ENCODE results near the gene SORD.
"Not testable (repeated sequence)": the region's sequence is repeated elsewhere in the genome, so short reads cannot be mapped to it uniquely, and the experiment has no call there.

The SORD gene

DNA sequence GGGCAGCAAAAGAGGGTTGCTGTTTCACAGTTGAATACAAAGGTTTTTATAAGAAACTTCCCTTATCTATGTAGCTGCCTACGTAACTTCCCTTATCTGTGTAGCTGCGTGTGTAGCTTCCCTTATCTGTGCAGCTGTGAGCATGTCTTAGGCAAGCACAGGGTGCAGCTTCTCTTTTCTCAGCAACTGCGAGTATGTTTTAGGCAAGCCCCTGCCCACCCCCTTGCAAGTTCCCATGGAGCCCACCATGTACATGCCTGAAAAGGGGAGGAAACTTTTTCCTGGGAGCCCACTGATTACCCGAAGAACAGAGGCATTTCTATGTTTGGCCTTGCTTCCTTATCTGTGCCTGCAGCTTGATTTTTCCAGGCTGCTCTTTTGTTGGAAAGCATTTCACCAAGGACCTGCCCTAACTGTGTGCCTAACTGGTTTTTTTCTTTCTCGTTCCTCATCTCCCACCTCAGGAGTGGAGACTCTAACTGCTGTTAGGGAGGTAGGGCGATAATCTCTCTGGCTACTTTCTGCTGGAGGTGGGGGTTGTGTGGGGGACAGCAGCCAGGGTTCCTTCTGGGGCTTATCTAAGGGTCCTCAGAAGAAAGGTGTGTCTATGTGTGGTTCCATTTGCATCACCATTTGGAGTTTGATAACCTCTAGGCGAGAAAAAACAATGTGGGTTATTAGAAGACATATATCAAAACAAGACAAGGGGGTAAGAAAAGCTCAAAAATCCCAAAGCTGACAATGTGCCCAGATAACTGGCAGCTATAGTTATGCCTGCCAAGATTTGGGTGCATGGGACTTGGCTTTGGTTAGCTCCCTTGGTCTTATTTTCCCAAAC lies 26.0 kb downstream of the SORD start:
- no peak for TF ChIP-seq ZFX (IDR thresholded peaks at IDR 0.05)
- TF ChIP-seq, protein P1, sequence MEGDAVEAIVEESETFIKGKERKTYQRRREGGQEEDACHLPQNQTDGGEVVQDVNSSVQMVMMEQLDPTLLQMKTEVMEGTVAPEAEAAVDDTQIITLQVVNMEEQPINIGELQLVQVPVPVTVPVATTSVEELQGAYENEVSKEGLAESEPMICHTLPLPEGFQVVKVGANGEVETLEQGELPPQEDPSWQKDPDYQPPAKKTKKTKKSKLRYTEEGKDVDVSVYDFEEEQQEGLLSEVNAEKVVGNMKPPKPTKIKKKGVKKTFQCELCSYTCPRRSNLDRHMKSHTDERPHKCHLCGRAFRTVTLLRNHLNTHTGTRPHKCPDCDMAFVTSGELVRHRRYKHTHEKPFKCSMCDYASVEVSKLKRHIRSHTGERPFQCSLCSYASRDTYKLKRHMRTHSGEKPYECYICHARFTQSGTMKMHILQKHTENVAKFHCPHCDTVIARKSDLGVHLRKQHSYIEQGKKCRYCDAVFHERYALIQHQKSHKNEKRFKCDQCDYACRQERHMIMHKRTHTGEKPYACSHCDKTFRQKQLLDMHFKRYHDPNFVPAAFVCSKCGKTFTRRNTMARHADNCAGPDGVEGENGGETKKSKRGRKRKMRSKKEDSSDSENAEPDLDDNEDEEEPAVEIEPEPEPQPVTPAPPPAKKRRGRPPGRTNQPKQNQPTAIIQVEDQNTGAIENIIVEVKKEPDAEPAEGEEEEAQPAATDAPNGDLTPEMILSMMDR (conservative IDR thresholded peaks at IDR 0.05): no peak

DNA sequence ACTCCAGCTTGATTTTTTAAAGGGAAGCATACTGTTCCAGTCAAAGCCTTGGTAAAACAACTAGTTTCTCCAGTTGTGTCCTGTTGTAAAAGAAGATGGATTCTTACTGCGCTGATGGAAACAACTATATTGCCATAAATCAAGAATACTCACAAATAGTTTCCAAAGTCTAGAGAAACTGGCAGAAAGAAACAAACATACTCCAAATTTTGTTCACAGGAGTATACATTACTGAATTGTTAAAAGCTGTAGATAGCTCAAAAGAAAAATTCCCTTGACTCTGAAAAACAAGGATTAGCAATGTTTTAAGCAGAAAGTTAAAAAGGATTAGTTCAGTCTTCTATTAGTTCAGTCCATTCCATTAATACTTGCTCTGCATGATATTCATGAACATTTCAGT lies 27.6 kb downstream of the SORD start:
- no peak overlapping the region for H3K27ac ChIP-seq
- TF ChIP-seq, protein P1 (conservative IDR thresholded peaks at IDR 0.05): no peak
- TF ChIP-seq ZFX (IDR thresholded peaks at IDR 0.05): no peak

More for the DNA sequence above, 26.0 kb downstream of the SORD start:
- no peak overlapping the region for H3K27ac ChIP-seq

DNA sequence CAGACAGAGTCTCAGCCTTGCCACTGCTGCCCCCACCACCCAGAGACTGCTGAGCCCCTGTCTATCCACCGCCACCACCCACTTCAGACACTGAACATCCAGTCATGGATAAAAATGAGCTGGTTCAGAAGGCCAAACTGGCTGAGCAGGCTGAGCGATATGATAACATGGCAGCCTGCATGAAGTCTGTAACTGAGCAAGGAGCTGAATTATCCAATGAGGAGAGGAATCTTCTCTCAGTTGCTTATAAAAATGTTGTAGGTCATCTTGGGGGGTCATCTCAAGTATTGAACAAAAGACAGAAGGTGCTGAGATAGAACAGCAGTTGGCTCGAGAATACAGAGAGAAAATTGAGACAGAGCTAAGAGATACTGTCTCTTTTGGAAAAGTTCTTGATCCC lies 29.7 kb downstream of the SORD start:
- not testable (repeated sequence) for H3K27ac ChIP-seq

DNA sequence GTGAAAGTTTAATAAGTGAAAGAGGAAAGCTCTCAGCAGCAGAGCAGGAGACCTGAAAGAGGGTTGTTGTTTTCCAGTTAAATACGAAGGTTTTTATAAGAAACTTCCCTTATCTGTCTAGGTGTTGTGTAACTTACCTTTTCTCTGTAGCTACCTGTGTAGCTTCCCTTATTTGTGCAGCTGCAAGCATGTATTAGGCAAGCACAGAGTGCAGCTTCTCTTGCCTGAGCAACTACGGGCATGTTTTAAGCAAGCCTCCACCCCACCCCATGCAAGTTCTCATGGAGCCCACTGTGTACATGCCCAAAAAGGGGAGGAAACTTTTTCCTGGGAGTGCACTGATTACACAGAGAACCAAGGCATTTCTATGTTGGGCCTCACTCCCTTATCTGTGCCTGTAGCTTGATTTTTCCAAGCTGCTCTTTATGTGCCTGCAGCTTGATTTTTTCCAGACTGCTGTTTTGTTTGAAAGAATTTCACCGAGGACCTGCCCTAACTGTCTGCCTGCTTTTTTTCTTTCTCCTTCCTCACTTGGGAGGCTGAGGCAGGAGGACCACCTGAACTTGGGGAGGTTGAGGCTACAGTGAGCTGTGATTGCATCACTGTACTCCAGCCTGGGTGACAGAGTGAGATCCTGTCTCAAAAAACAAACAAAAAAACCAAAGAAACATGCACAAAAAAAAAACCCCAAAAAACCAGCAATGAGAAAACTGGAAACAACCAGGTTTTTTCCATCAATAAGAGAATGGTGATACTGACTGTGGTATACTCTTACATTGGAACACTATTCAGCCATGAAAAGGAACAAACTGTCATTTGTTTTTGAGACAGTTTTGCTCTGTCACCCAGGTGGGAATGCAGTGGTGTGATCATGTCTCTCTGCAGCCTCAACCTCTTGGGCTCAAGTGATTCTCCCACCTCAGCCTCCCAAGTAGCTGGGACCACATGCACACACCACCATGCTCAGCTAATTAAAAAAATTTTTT lies 36.0 kb downstream of the SORD start:
- H3K27ac ChIP-seq: not testable (repeated sequence)

DNA sequence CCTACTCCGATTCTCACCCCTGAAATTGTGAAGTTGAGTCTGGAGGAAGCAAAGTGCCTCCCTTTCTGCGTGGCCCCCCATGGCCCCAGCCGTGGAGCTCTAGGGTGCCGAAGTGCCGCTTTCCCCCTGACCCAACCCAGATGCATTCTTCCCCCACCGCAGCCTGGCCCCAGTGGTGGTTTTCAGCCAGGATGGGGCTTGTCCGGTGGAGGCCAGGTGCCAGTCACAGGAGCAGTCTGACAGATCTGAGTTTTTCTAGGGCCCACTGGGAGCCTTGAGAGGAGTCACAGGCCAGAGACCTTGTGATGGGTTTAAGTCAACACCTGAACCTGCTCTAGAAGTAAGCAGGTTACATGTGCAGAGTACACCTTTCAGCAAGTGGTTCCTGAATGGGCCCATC lies 39.3 kb downstream of the SORD start:
- H3K27ac ChIP-seq: not testable (repeated sequence)

DNA sequence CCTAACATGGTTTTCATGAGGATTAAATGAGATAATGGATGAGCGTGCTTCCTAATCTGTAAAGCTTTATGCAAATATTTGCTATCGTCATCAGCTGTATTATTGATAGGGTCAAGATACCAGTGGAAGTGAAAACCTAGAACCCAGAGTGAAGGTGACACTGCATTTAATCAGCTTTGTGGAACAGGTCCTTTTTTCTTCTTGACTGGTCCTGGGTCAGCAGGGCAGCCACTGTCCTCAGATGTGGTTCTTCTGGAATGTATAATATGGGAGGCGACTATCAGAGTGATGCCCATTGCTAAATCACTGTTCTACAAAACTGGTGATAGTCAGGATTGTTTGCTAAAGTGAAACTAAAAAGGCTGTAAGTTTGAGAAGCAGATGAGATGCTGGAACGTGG lies 41.4 kb downstream of the SORD start:
- no peak overlapping the region for H3K27ac ChIP-seq
- TF ChIP-seq, protein P1 (conservative IDR thresholded peaks at IDR 0.05): no peak
- no peak for TF ChIP-seq ZFX (IDR thresholded peaks at IDR 0.05)

DNA sequence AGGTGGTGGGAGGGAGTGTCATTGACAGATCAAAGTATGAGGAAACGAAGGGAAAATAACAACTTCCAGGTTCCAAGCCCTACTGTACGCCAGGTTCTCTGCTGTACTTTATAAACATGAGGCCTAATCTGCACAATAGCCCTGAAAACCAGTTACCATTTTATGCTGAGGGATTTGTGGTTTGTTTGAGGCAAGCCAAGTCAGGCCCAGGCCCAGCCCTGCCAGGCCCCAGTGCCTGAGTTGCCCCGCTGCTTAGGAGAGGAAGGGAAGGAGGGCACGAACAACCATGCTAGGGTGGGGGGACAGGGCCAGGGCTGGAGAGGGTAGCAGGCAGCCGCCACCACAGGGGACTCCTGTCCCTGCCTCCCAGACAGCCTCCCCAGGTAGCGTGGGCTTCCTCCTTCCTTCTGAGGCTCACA lies 47.0 kb downstream of the SORD start:
- H3K27ac ChIP-seq: not testable (repeated sequence)

DNA sequence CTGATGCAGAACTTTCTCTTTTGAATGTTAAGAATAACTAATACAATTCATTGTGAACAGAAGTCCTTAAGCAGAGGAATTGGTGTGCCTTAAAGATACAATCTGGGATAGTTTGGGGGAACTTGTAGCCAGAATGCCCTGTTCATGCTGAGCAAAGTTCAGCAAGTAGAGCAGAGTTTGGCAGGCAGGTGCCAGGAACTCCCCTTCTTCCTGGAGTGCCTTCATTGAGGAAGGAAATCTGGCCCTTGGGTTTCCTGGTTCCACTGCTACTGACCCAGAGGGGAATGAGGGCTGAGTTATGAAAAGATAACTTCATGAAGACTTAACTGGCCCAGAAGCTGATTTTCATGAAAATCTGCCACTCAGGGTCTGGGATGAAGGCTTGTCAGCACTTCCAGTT lies 50.6 kb downstream of the SORD start:
- H3K27ac ChIP-seq: not testable (repeated sequence)

DNA sequence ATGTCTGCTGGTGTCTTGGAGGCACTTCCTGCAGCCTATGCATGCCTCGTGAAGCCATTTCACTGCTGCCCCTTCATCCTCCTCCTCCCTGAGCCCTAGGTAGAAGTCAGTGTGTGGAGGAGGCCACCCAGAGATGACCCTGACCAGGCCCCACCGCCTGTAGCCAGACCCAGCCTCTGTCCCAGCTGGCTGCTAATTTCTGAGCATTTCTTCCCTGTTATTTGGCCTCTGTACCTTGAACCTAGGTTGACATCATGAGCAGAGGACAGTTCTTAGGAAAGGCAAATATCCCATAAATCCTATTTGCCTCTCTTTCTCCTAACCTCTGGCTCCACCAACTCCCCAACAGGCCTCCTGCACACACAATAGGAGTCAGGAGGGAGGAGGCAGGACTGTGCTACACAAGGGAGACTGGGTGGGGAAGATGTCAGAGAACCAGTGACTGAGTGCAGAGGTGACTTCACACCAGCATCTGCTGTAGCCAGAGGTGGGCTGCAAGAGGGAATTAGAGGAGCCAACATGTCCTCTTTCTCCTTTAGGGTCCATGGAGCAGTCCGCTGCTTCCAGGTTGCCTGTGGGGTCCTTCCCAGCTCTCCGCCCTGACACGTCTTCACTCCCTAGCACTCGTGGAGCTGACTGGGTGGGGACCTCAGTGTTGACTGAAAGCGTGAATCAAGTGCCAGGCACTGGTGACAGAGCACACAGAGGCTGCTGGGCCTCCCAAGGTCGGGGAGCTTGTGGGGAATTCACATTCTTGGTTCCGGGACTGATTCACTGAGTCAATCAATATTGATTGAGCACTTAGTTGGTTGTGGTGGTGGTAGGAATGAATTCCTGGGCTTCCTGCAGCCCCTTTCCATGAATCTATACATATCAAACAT lies 52.7 kb downstream of the SORD start:
- H3K27ac ChIP-seq: not testable (repeated sequence)

DNA sequence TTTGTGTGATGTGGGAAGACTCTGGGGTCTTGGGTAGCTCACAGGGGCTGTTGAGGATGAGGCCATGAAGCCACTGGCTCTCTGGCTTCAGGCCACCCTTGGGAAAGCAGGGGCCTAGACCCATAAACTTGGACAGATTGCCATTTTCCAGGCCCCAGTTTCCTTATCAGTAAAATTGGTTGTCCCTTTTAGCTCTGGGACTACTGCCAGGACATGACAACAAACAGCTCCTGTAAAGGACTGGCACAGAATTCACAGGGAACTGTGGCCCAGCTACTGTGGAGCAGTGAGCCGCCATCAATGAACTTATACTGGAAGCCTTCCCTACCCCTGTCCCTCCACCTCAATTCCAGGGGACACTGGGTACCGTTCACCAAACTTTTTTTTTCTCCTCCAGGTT lies 54.4 kb downstream of the SORD start:
- peak overlapping the region; percentile 23 for H3K27ac ChIP-seq

DNA sequence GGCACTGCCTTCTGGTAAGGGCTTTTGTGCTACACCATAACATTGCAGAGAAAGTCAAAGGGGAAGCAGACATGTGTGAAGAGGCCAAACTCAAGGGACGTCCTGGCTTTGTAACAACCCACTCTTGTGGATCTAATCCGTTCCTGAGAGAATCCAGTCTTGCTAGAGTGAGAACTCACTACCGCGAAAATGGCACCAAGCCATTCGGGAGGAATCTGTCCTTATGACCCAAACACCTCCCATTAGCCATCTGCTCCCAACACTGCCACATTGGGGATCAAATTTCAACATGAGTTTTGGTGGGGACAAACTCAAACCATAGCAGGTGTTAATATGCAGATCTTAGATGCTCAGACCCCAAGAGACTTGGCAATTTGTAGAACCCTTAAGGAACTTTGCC lies 56.2 kb downstream of the SORD start:
- not testable (repeated sequence) for H3K27ac ChIP-seq

DNA sequence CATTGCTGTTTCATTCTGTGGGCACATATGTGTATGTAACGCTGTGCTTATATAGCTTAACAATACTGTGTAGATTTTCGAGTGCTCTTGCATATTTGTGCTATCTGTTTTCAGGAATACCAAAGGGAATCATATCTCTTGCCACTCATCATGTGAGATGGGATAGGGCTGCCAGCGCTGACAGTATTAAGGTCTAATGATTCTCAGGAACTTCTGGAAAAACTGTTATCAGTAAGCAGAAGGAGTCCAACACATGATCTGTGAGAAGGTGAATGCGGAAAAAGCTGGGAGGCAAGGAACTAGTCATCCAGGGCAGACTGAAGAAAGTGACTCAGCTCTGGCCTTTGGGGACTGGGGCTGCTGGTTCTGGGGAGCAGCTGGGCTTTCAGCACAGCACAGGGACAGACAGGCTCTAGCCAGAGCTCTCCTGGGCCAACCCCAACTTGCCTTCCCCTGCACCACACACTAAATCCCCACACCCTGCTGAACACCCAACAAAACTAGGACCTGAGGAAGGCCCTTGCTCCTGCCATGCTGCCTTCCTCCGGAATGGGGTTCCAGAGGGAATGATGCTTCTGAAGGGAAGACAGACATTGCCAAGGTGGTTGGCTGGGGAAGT lies 56.7 kb downstream of the SORD start:
- peak overlapping the region; percentile 8; the same call in 1 of the 2 replicates for H3K27ac ChIP-seq

DNA sequence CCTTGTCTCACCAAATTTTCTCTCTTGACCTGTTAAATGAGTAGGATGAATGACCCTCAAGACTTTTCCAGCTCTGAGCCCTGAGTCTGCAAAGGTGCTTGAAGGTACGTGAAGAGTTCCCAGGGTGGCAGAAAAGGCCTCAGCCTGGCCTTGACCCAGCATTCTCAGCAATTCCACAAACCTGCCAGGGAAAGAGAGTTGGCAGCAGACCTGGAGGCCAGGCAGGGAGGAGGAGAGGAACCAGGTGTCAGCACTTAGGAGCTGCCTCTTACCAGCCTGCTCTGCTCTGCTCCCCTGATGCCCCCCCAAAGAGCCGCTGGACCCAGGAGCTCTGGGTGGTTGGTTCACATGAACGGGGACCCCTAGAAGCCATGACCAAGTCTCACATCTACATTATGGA lies 57.6 kb downstream of the SORD start:
- peak overlapping the region; percentile 8; the same call in 1 of the 2 replicates for H3K27ac ChIP-seq

DNA sequence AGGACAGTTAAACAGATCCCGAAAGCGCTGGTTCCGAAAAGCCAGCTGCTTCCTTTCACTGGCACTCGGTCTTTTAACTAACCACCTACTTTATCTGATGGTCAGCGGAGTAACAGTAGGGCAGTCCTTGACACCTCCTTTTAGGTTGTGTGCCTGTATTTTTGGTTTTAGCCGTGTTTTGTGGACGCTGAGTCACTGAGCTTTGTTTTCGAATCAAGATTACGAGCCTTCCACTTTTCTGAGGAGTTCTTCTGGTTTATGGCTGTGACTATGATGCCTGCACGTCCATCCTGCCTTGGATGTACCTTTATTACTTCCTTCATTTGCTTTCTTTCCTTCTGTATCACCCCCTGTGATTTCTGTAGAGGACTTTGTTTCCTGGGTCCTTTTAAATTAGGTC lies 59.4 kb downstream of the SORD start:
- peak overlapping the region; percentile 86 for H3K27ac ChIP-seq
